GM12878 (cell line): ENCODE measurements around the gene CUEDC1. TPM values are rescaled to one million over a fixed set of nuclear protein-coding genes. Genes with fewer than 3 reads are reported as not detected.

Experiments used
- ATAC-seq: fragments of 200-7000 bp; cut with Tn5 transposase; 3 replicates; pipeline ENCODE4 v1.9.1; 2020; ENCODE audit warnings: mild to moderate bottlenecking, moderate library complexity
- BruUV-seq: library from RNA; stranded (reverse); fragments of 400-500 nt; replicated peaks from 2 replicates; lab custom pipeline; 2021; lab: Mats Ljungman, UMichigan
- CTCF ChIA-PET: fragments of 300-600 bp; sonication (Branson Sonifier 250); formaldehyde crosslinking; extraction: SDS; loops from one replicate; lab custom pipeline; 2021; ENCODE audit warnings: inconsistent platforms; lab: Yijun Ruan, JAX
- POLR2A ChIA-PET: fragments of 350-600 bp; formaldehyde crosslinking; extraction: SDS; loops from one replicate; lab custom pipeline; 2021; ENCODE audit warnings: inconsistent platforms; lab: Charles Lee
- RAD21 ChIA-PET: fragments of 300-600 bp; sonication (Branson Sonifier 250); formaldehyde crosslinking; loops from one replicate; lab custom pipeline; 2023; ENCODE audit warnings: antibody characterized with exemption; ENCODE audit not compliant: unreplicated experiment; lab: Charles Lee
- SMC1A ChIA-PET: fragments of 300-600 bp; sonication (Branson Sonifier 250); formaldehyde crosslinking; loops from one replicate; lab custom pipeline; 2023; ENCODE audit not compliant: unreplicated experiment, uncharacterized antibody; lab: Charles Lee
- DNase-seq: peaks from one replicate; pipeline ENCODE4 v3.0.0-alpha.2; 2011; ENCODE audit warnings: low read depth, low spot score
- FAIRE-seq: peaks from 3 replicates; lab custom pipeline; 2011; peaks lifted over from hg19 to GRCh38; lab: Jason Lieb, UNC
- H2AFZ ChIP-seq: 2 replicates; pipeline ENCODE4 v1.6.0; 2011; ENCODE audit warnings: low read depth, low read length, control low read depth; ENCODE audit not compliant: control insufficient read depth
- H3K27ac ChIP-seq: 2 replicates; pipeline ENCODE4 v1.5.1; 2011; ENCODE audit warnings: control low read depth; ENCODE audit not compliant: control insufficient read depth, insufficient read depth
- H3K27me3 ChIP-seq, 2 experiments: replicated peaks in 1 of 2; 2 replicates each; pipeline versions ENCODE4 v1.6.0 to v1.6.1; 2011; ENCODE audit warnings: low read length in 1 of 2; ENCODE audit not compliant: control insufficient read depth in 2 of 2, insufficient read depth in 2 of 2
- H3K36me3 ChIP-seq, 2 experiments: 2 replicates each; pipeline ENCODE4 v1.5.1; 2011; ENCODE audit warnings: low read length in 1 of 2; ENCODE audit not compliant: control insufficient read depth in 2 of 2, insufficient read depth in 2 of 2
- H3K4me1 ChIP-seq: 2 replicates; pipeline ENCODE4 v1.6.1; 2011; ENCODE audit warnings: mild to moderate bottlenecking, low read length, moderate library complexity, mixed read lengths; ENCODE audit not compliant: control insufficient read depth, insufficient read depth
- H3K4me2 ChIP-seq: 2 replicates; pipeline ENCODE4 v1.6.0; 2011; ENCODE audit warnings: control low read depth; ENCODE audit not compliant: control insufficient read depth, insufficient read depth
- H3K4me3 ChIP-seq: fragments of 200-600 bp; sonication (generic); 2 replicates; pipeline ENCODE4 v1.5.1; 2016
- H3K79me2 ChIP-seq: 2 replicates; pipeline ENCODE4 v1.6.0; 2011; ENCODE audit warnings: low read length; ENCODE audit not compliant: control insufficient read depth, insufficient read depth
- H3K9ac ChIP-seq: 2 replicates; pipeline ENCODE4 v1.8.0; 2011; ENCODE audit warnings: low read length, control low read depth, mixed read lengths; ENCODE audit not compliant: control insufficient read depth, insufficient read depth
- H3K9me3 ChIP-seq: replicated peaks from 3 replicates; pipeline ENCODE4 v1.5.1; 2011; ENCODE audit warnings: mild to moderate bottlenecking, low read length; ENCODE audit not compliant: control insufficient read depth, insufficient read depth
- H4K20me1 ChIP-seq: 2 replicates; pipeline ENCODE4 v1.6.0; 2011; ENCODE audit not compliant: control insufficient read depth, insufficient read depth
- CBX3 ChIP-seq: fragments of 200-600 bp; sonication (generic); IDR thresholded peaks from 2 replicates; pipeline ENCODE4 v1.6.1; 2016; ENCODE audit warnings: low read depth, borderline replicate concordance
- CHD2 ChIP-seq: IDR thresholded peaks from 2 replicates; pipeline ENCODE4 v1.6.1; 2011; ENCODE audit warnings: low read depth, low read length, improper control_type of control experiment, borderline replicate concordance
- CHD4 ChIP-seq: fragments of 200-600 bp; sonication (generic); IDR thresholded peaks from 2 replicates; pipeline ENCODE4 v1.6.1; 2016; ENCODE audit warnings: mild to moderate bottlenecking
- ETV6 ChIP-seq, 2 experiments: fragments of 450-650 bp in 1 of 2; IDR thresholded peaks in 1 of 2; conservative IDR thresholded peaks in 1 of 2; 2 replicates each; pipeline ENCODE4 v1.6.1; 2014; ENCODE audit warnings: antibody characterized with exemption in 1 of 2, borderline replicate concordance in 1 of 2, low read depth in 1 of 2, mild to moderate bottlenecking in 1 of 2, moderate library complexity in 1 of 2
- MYC ChIP-seq: IDR thresholded peaks from 2 replicates; pipeline ENCODE4 v1.6.1; 2011; ENCODE audit warnings: mild to moderate bottlenecking, low read length, moderate library complexity, inconsistent platforms; ENCODE audit not compliant: insufficient read depth, insufficient replicate concordance, insufficient read length, severe bottlenecking
- NFYA ChIP-seq: IDR thresholded peaks from 2 replicates; pipeline ENCODE4 v1.6.1; 2011; ENCODE audit warnings: low read depth, mild to moderate bottlenecking, low read length, improper control_type of control experiment, borderline replicate concordance
- PML ChIP-seq: IDR thresholded peaks from 2 replicates; pipeline ENCODE4 v1.6.1; 2012; ENCODE audit warnings: low read length, inconsistent platforms
- RCOR1 ChIP-seq: conservative IDR thresholded peaks from 2 replicates; pipeline ENCODE4 v1.6.1; 2012; ENCODE audit warnings: low read depth, low read length, improper control_type of control experiment
- RELA ChIP-seq: fragments of 450-650 bp; IDR thresholded peaks from 2 replicates; pipeline ENCODE4 v1.8.0; 2014; ENCODE audit warnings: borderline replicate concordance; ENCODE audit not compliant: partially characterized antibody
- WGBS: methylation state at CpG from one replicate; pipeline ENCODE4 v1.1.6; 2016; ENCODE audit warnings: low lambda C conversion rate; ENCODE audit not compliant: insufficient replicate concordance, insufficient coverage; ENCODE audit errors: missing lambda C conversion rate; 5-methylcytosine and 5-hydroxymethylcytosine counted together
- in situ Hi-C: fragments of 300-500 bp; cut with MboI; formaldehyde crosslinking; loops from 9 replicates; pipeline ENCODE4 v1.14.3; 2018; ENCODE audit warnings: mixed read lengths
- intact Hi-C: fragments of 100-400 bp; cut with micrococcal nuclease; formaldehyde crosslinking; loops from one replicate; pipeline ENCODE4 v1.14.2; 2022; ENCODE audit not compliant: unreplicated experiment
- polyA plus RNA-seq, 11 experiments: library from polyadenylated mRNA; depleted of rRNA in 4 of 11; unstranded in 6 of 11; stranded (reverse) in 5 of 11; fragments of >200 nt; fragmentation: Nextera tagmentation in 4 of 11; fragmentation: Illumina TruSeq in 1 of 11; extraction: Ambion mirVana in 4 of 11; extraction: Trizol in 1 of 11; gene quantifications; 1 replicate in 1 of 11; 2 replicates in 10 of 11; pipeline versions ENCODE4 v1.2.1 to v1.2.3, GENCODE V29; 2011 to 2016; ENCODE audit warnings: inconsistent platforms in 2 of 11, missing spikeins in 2 of 11, low read depth in 1 of 11
- total RNA-seq, 4 experiments: library from RNA; depleted of rRNA in 3 of 4; stranded (reverse); fragments of >200 nt in 3 of 4; fragmentation: Illumina TruSeq in 1 of 4; extraction: Trizol in 1 of 4; gene quantifications; 2 replicates each; pipeline versions ENCODE4 v1.2.1 to v1.2.3, GENCODE V29; 2013 to 2021
- TF ChIP-seq, protein P1 (sequence below): IDR thresholded peaks from 2 replicates; pipeline ENCODE4 v1.6.1; 2011; ENCODE audit warnings: borderline replicate concordance, low read depth, mild to moderate bottlenecking, moderate library complexity, mixed read lengths, low read length; ENCODE audit not compliant: insufficient read depth; ENCODE audit errors: extremely low read length
- TF ChIP-seq, protein P2 (sequence below): fragments of 150-350 bp; IDR thresholded peaks from 2 replicates; pipeline ENCODE4 v1.6.1; 2014; ENCODE audit warnings: mild to moderate bottlenecking, low read depth, low read length

The CUEDC1 gene
- total and polyA plus RNA-seq, 10 of the 15 experiments (the other 5 are each of a cell fraction or from before 2014, with no cell fraction given), result 0.24 to 7.4 (median 1.8) TPM

DNA sequence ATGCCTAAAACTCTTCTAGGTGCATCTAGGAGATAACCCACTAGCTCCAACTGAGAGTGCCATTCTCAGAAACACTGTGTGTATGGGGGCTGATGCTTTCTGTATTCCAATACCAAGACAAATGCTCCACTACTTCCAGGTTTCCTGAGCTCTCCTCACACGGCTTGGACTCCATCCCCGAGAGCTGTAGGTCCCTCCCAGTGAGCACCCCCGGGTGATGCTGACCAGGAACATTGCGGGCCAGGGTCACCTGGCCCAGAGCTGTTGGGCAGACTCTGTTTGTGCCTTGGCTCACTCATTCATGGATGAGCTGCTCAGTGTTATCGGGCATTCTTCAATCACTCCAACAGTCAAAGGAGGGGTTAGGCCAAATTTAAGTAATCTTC, 7.0 kb downstream of the CUEDC1 start:
- POLR2A ChIA-PET, result interaction anchor here (1.0 to 4.8 kb wide), 6 partner anchors 9 to 60 kb away, joined by 3 to 51 read pairs (median 6); no protein-coding TSS in a partner anchor
- no peaks in the 10 kb centered on the region for H3K27me3 ChIP-seq
- no peak overlapping the region for H2AFZ ChIP-seq
- intact Hi-C loops, result loop anchor here (5.0 kb wide), 1 partner anchor 39 kb away; the partner anchor contains the start of gene VEZF1
- no peak overlapping the region for H3K4me3 ChIP-seq
- no peak overlapping the region for H3K9ac ChIP-seq
- RAD21 ChIA-PET, result interaction anchor here (1.0 to 9.4 kb wide), 8 partner anchors 8 to 59 kb away, joined by 3 to 100 read pairs (median 12); partner anchors contain the start of gene SRSF1
- no peak for FAIRE-seq
- H3K79me2 ChIP-seq, result no peaks in the 10 kb centered on the region
- TF ChIP-seq CHD4, result no peak
- TF ChIP-seq, protein P1, sequence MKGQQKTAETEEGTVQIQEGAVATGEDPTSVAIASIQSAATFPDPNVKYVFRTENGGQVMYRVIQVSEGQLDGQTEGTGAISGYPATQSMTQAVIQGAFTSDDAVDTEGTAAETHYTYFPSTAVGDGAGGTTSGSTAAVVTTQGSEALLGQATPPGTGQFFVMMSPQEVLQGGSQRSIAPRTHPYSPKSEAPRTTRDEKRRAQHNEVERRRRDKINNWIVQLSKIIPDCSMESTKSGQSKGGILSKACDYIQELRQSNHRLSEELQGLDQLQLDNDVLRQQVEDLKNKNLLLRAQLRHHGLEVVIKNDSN, result no peak
- TF ChIP-seq NFYA, result no peak
- TF ChIP-seq, protein P2, sequence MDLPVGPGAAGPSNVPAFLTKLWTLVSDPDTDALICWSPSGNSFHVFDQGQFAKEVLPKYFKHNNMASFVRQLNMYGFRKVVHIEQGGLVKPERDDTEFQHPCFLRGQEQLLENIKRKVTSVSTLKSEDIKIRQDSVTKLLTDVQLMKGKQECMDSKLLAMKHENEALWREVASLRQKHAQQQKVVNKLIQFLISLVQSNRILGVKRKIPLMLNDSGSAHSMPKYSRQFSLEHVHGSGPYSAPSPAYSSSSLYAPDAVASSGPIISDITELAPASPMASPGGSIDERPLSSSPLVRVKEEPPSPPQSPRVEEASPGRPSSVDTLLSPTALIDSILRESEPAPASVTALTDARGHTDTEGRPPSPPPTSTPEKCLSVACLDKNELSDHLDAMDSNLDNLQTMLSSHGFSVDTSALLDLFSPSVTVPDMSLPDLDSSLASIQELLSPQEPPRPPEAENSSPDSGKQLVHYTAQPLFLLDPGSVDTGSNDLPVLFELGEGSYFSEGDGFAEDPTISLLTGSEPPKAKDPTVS, result no peak
- no peak for TF ChIP-seq ETV6 (conservative IDR thresholded peaks at IDR 0.05 in 1 of 2, IDR thresholded peaks at IDR 0.05 in 1 of 2; ENCODE audit: borderline replicate concordance in 1 of 2, low read depth in 1 of 2)
- no peak for TF ChIP-seq MYC
- no peak for TF ChIP-seq RCOR1
- no peak for TF ChIP-seq RELA
- TF ChIP-seq CBX3, result no peak
- TF ChIP-seq CHD2, result no peak
- TF ChIP-seq PML, result no peak
- no peak overlapping the region for H3K4me2 ChIP-seq
- no peak overlapping the region for H3K27ac ChIP-seq
- H3K4me1 ChIP-seq, result peaks cover 47% of the 10 kb centered on the region
- no peak for ATAC-seq
- SMC1A ChIA-PET, result interaction anchor here (1.1 to 10.2 kb wide), 9 partner anchors 10 to 97 kb away, joined by 3 to 138 read pairs (median 12); no protein-coding TSS in a partner anchor
- H4K20me1 ChIP-seq, result no peaks in the 10 kb centered on the region
- DNase-seq, result no peak
- H3K36me3 ChIP-seq, result no peaks in the 10 kb centered on the region
- CTCF ChIA-PET, result interaction anchor here (1.0 to 8.1 kb wide), 15 partner anchors 9 to 90 kb away, joined by 3 to 77 read pairs (median 9); no protein-coding TSS in a partner anchor
- BruUV-seq, result no TSS peak
- WGBS, result 95% methylated on average over 5 of the region's 5 CpGs
- no peaks in the 10 kb centered on the region for H3K9me3 ChIP-seq
- in situ Hi-C loops, result no loop called here
